22Rv1 (cell line): Measurements from ENCODE around the gene DOP1B.
"Not testable (repeated sequence)": the region's sequence is repeated elsewhere in the genome, so short reads cannot be mapped to it uniquely, and the experiment has no call there.

Experiments used
- H3K27ac ChIP-seq: fragments of 450-650 bp; 2 replicates; pipeline ENCODE4 v1.5.1; 2017
- ZFX ChIP-seq: fragments of 450-650 bp; IDR thresholded peaks from 2 replicates; pipeline ENCODE4 v1.6.1; 2017; ENCODE audit warnings: antibody characterized with exemption, borderline replicate concordance
- TF ChIP-seq, protein P1 (sequence below): fragments of 450-650 bp; IDR thresholded peaks from 2 replicates; pipeline ENCODE4 v1.5.1; 2017; ENCODE audit warnings: mild to moderate bottlenecking

DOP1B gene

DNA sequence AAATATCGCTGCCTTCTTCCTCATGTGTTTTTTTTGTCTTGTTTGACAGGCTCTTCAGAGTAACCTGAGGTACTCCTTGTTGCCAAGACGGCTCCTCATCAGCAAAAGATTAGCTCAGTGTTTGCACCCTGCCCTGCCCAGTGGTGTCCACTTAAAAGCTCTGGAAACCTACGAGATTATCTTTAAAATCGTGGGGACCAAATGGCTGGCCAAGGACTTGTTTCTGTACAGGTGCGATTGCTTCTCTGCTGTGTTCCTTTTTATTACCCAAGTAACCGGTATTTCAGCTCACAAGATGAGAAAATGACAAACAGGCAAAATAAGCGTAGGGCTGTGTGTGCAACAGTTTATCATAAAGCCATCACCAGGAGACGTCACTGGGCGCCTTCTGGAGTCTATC is 42.4 kb downstream of the DOP1B start:
- TF ChIP-seq ZFX = no peak
- TF ChIP-seq, protein P1, sequence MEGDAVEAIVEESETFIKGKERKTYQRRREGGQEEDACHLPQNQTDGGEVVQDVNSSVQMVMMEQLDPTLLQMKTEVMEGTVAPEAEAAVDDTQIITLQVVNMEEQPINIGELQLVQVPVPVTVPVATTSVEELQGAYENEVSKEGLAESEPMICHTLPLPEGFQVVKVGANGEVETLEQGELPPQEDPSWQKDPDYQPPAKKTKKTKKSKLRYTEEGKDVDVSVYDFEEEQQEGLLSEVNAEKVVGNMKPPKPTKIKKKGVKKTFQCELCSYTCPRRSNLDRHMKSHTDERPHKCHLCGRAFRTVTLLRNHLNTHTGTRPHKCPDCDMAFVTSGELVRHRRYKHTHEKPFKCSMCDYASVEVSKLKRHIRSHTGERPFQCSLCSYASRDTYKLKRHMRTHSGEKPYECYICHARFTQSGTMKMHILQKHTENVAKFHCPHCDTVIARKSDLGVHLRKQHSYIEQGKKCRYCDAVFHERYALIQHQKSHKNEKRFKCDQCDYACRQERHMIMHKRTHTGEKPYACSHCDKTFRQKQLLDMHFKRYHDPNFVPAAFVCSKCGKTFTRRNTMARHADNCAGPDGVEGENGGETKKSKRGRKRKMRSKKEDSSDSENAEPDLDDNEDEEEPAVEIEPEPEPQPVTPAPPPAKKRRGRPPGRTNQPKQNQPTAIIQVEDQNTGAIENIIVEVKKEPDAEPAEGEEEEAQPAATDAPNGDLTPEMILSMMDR = no peak

DNA sequence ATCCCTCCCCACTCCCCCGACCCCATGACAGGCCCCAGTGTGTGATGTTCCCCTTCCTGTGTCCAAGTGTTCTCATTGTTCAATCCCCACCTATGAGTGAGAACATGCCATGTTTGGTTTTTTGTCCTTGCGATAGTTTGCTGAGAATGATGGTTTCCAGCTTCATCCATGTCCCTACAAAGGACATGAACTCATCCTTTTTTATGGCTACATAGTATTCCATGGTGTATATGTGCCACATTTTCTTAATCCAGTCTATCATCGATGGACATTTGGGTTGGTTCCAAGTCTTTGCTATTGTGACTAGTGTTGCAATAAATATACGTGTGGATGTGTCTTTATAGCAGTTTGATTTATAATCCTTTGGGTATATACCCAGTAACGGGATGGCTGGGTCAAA is 43.0 kb downstream of the DOP1B start:
- not testable (repeated sequence) for H3K27ac ChIP-seq

More for the DNA sequence above, 42.4 kb downstream of the DOP1B start:
- no peak overlapping the region for H3K27ac ChIP-seq

DNA sequence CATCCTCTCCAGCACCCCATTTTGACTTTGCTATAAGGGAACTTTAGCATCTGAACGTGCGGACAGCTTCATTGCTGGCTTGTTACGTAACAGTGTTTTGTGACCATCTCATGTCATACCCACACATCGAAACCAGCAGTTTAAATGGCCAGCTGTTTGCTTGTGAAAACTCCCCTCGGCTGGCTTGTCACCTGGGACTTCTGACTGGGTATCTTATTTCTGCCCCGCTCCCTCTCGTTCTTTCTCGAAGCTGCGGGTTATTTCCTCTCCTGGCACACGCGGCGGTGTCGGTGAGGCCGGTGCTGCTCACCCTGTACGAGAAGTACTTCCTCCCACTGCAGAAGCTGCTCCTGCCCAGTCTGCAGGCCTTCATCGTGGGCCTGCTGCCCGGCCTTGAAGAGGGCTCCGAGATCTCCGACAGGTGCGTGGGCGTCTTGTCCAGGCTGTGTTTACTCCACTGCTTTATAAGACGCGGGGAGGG is 43.5 kb downstream of the DOP1B start:
- TF ChIP-seq, protein P1 = no peak
- TF ChIP-seq ZFX = no peak

DNA sequence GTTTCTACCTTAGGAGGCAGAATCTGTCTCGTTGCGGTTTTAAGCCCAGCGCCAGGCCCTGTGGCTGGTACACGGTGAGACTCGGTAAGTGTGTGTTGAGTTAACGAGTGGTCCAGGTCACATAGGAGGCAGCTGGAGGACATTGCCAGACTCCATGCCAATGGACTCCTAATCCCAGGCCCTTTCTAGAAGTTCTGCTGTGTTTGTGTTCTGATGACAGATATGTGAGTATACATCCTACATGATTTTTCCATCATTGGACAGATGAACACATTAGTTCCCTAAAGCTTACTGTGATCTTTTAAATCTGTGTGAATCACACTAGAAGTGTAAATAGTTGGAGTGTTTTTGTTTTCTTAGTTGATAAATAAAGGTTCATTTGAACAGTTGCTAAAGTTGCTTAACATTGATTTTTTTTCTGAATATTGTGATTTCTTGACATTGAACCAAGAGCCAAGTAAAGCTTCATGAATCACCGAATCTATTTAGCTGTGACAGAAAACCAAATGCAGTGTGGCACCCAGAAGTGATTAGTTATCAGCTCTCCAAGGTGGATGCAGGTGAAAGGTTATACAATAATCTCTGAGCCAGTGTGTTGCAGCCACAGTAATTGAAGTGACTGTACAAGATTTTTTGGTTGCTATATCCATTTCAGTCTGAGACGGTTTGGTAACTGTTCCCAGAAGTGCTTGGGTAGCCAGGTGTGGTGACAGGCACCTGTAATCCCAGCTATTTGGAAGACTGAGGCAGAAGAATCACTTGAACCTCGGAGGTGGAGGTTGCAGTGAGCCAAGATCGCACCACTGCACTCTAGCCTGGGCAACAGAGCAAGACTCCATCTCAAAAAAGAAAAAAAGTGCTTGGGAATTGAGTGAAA is 46.3 kb downstream of the DOP1B start:
- peak overlapping the region; percentile 36 for H3K27ac ChIP-seq
- TF ChIP-seq, protein P1 = no peak
- no peak for TF ChIP-seq ZFX

More for the DNA sequence above, 43.5 kb downstream of the DOP1B start:
- no peak overlapping the region for H3K27ac ChIP-seq

DNA sequence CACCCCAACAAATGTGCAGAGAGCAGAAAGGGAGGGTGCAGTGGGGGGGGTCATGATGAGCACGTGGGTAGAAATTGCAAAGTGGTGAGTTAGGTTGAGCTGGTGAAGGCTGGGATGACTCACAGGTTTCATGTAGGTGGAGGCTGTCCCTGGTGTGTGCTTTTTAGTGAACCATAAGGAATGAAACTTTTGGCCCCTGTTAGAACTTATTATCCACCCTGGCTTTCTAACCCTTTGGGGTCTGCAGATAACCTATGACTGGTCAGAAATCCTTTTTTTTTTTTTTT is 46.9 kb downstream of the DOP1B start:
- H3K27ac ChIP-seq = no peak overlapping the region
- no peak for TF ChIP-seq ZFX
- TF ChIP-seq, protein P1 = no peak

DNA sequence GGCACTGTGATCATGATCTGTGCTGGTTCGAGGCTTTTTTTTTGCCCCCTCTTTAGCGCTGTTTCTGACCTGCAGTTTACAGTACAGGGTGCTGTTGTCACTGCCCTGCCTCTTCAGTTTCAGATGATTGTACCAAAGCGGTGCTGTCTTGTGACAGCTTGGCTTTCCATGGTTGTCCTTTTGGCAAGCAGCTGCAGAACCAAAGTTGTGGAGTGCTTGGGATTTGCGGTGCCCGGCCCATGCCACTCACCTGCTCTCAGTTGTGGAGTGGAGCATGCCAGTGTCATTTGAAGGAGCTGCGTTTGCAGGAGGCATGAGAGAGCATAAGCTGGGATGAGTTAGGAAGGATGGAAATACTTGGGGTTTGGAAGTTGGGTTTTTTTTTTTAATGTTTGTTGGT is 48.4 kb downstream of the DOP1B start:
- H3K27ac ChIP-seq = no peak overlapping the region
- TF ChIP-seq, protein P1 = no peak
- no peak for TF ChIP-seq ZFX

DNA sequence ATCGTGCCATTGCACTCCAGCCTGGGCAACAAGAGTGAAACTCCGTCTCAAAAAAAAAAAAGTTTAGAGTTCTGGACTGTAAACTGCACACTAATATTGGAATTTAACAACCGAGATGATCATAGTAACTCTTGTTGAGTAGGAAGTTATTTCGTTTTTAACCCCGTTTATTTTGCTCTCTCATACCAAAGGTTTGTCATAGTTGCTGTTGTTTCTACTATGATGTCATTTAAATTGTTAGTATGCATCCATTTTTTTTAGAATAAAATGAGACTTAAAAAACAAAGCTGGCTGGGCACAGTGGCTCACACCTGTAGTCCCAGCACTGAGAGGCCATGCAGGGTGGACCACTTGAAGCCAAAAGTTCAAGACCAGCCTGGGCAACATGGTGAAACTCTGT is 49.3 kb downstream of the DOP1B start:
- H3K27ac ChIP-seq = no peak overlapping the region
- no peak for TF ChIP-seq ZFX
- TF ChIP-seq, protein P1 = no peak
